Measurements from ENCODE around the gene UBE2D2. TPM values are rescaled to one million over a fixed set of nuclear protein-coding genes. Genes with fewer than 3 reads are reported as not detected.
"Not testable (repeated sequence)": the region's sequence is repeated elsewhere in the genome, so short reads cannot be mapped to it uniquely, and the experiment has no call there.

UBE2D2 gene
- total RNA-seq, 1 donor from 2014 or later, result 155 TPM

DNA sequence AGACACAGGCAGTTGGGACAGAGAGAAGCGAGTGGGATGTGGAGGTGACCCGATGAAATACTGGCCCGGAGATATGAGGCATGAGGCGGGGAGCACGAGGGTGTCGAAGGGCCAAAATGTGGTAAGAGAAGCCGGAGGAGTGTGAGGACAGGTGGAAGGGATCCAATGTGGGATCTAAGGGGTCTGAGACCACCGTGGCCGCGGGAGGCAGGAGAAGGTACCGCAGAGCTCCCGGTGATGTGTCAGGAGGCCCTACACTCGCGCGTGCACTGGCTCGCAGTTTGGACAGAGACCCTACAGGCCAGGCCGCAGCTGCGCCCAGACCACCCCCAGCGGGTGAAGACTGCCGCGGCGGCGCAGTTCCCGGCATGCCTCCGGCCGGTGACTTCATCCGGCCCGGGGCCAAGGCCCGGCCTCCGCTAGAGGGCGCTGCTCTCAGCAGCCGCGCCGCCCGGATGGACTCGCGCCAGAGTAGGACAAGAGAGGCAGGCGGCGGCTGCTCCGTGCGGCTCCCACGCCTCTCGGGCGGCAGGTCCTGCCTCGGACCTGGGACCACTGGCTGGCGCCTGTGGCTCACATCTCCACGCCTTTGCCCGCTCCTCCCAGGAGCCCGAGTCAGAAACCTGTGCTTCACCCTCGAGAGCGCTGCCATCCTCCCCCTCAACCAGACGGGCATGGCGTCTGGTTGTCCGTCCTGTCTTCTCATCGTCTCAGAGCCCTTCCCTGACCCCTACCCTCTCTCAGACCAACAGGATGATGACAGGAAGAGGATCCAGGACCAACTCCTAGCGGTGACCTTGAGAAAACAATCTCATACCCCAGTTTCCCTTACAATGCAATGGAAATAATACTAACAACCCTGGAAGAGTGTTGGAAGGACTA is 43.2 kb upstream of the UBE2D2 start:
- no peaks in the 10 kb centered on the region for H3K9me3 Mint-ChIP-seq (ENCODE audit: low read depth)

DNA sequence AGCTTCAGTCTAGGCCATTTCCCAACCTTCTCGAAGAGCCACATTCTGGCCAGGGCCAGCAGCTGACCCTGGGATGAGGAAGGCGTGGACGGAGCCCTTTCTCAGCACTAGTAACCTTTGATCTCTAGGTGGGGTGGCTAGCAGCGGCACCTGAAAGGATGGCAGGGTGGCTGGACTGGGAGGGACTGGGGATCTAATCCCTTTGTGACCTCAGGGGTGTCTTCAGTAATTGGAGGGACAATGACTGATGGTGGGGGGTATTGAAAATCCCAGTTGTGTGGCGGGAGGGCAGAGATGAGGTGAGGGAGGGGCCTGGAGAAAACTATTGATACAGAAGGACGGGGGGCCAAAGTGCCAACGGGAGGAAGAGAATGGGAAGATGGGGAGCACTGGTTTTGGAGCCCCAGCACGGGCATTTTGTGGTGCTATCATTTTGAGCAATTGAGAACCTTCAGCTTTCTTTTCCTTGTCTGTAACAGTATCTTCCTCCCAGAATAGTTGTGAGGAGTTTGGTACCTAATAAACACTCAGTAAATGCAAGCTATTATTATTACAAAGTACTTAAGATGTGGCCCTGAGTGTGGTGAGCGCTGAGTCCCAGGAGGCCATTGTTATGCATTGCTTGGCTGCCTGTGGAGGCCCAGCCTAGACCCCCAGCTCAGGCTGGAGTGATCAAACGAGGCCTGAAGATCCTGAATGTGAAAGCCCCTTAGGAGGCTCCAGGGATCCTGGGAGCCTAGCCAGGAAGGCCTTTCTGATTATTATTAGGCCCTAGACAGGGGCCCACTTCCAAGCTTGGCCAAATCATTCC is 37.3 kb upstream of the UBE2D2 start:
- Mint-ChIP-seq H3K36me3 (ENCODE audit: insufficient read depth) (no peaks in the 10 kb centered on the region), H3K27ac (no peak overlapping the region)
- DNase-seq (ENCODE audit: low spot score, unreplicated experiment), result no peak

More for the DNA sequence above, 43.2 kb upstream of the UBE2D2 start:
- Mint-ChIP-seq H3K27me3 (no peaks in the 10 kb centered on the region), H3K4me1 (ENCODE audit: low read depth) (peaks cover 2% of the 10 kb centered on the region), H3K4me3 (ENCODE audit: low read depth) (peak overlapping the region; percentile 70), H3K36me3 (ENCODE audit: insufficient read depth) (no peaks in the 10 kb centered on the region), H3K27ac (peak overlapping the region; percentile 89)
- TF ChIP-seq, protein P1, sequence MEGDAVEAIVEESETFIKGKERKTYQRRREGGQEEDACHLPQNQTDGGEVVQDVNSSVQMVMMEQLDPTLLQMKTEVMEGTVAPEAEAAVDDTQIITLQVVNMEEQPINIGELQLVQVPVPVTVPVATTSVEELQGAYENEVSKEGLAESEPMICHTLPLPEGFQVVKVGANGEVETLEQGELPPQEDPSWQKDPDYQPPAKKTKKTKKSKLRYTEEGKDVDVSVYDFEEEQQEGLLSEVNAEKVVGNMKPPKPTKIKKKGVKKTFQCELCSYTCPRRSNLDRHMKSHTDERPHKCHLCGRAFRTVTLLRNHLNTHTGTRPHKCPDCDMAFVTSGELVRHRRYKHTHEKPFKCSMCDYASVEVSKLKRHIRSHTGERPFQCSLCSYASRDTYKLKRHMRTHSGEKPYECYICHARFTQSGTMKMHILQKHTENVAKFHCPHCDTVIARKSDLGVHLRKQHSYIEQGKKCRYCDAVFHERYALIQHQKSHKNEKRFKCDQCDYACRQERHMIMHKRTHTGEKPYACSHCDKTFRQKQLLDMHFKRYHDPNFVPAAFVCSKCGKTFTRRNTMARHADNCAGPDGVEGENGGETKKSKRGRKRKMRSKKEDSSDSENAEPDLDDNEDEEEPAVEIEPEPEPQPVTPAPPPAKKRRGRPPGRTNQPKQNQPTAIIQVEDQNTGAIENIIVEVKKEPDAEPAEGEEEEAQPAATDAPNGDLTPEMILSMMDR (IDR thresholded peaks at IDR 0.05; ENCODE audit: unreplicated experiment), result peak; percentile 98
- peak; percentile 93 for DNase-seq (ENCODE audit: low spot score, unreplicated experiment)

DNA sequence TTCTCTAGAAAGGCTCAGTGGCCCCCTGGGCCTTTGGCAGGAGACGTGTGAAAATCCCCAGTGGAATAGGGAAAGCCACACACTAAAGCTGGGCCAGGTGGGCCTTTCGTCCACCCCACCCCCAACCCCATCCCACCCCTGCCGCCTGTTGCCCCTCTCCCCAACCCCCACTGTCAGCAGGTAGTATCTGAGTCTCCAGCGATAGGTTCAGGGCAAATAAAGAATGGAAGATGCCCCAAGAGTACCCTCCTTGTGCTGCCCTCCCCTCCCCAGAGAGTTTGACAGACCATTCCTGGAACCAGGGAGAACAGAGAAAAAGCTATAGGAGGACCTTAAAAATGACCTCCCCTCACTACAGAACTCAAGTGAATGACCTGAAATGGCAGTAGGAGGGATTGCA is 36.7 kb upstream of the UBE2D2 start:
- peaks cover 12% of the 10 kb centered on the region for H3K27me3 Mint-ChIP-seq
- TF ChIP-seq, protein P1 (IDR thresholded peaks at IDR 0.05; ENCODE audit: unreplicated experiment), result no peak
- no peaks in the 10 kb centered on the region for H3K36me3 Mint-ChIP-seq (ENCODE audit: insufficient read depth)
- DNase-seq (ENCODE audit: low spot score, unreplicated experiment), result no peak
- H3K4me1 Mint-ChIP-seq (ENCODE audit: low read depth), result no peaks in the 10 kb centered on the region
- H3K4me3 Mint-ChIP-seq (ENCODE audit: low read depth), result no peak overlapping the region
- H3K9me3 Mint-ChIP-seq (ENCODE audit: low read depth), result no peaks in the 10 kb centered on the region
- H3K27ac Mint-ChIP-seq, result no peak overlapping the region

More for the DNA sequence above, 37.3 kb upstream of the UBE2D2 start:
- Mint-ChIP-seq H3K4me3 (ENCODE audit: low read depth) (no peak overlapping the region), H3K27me3 (peaks cover 12% of the 10 kb centered on the region), H3K4me1 (ENCODE audit: low read depth) (no peaks in the 10 kb centered on the region), H3K9me3 (ENCODE audit: low read depth) (no peaks in the 10 kb centered on the region)
- TF ChIP-seq, protein P1 (IDR thresholded peaks at IDR 0.05; ENCODE audit: unreplicated experiment), result no peak

DNA sequence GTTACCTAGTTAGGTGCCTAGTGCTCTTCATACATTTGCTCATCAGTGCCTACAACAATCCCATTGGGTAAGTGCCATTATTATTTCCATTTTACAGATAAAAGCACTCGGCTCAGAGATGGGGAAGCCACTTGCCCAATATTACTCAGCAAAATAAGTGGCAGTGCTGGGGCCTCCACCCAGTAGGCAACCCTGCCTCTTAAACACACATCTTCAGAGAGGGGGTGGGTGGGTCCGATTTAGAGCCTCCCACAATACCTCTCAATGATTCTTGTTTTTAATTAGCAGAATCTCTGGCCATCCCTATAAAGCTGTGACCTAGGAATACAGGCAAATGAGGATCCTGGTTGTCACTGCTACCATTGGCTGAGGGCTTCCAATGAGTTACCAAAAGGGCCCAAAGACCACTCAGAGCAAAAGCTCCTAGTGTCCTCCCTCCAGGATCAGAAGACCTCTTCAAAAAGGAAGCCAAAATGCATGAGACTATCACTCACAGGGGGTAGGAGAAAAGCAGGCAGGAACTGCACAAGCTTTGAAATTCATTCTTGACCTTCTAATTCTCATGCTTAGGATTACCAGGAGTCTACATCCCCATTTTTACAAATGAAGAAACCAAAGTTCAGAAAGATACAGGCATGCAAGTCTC is 36.1 kb upstream of the UBE2D2 start:
- TF ChIP-seq, protein P1 (IDR thresholded peaks at IDR 0.05; ENCODE audit: unreplicated experiment), result no peak
- DNase-seq (ENCODE audit: low spot score, unreplicated experiment), result no peak
- H3K36me3 Mint-ChIP-seq (ENCODE audit: insufficient read depth), result no peaks in the 10 kb centered on the region
- no peaks in the 10 kb centered on the region for H3K9me3 Mint-ChIP-seq (ENCODE audit: low read depth)
- no peaks in the 10 kb centered on the region for H3K4me1 Mint-ChIP-seq (ENCODE audit: low read depth)
- no peak overlapping the region for H3K4me3 Mint-ChIP-seq (ENCODE audit: low read depth)
- H3K27ac Mint-ChIP-seq, result no peak overlapping the region
- peaks cover 12% of the 10 kb centered on the region for H3K27me3 Mint-ChIP-seq

DNA sequence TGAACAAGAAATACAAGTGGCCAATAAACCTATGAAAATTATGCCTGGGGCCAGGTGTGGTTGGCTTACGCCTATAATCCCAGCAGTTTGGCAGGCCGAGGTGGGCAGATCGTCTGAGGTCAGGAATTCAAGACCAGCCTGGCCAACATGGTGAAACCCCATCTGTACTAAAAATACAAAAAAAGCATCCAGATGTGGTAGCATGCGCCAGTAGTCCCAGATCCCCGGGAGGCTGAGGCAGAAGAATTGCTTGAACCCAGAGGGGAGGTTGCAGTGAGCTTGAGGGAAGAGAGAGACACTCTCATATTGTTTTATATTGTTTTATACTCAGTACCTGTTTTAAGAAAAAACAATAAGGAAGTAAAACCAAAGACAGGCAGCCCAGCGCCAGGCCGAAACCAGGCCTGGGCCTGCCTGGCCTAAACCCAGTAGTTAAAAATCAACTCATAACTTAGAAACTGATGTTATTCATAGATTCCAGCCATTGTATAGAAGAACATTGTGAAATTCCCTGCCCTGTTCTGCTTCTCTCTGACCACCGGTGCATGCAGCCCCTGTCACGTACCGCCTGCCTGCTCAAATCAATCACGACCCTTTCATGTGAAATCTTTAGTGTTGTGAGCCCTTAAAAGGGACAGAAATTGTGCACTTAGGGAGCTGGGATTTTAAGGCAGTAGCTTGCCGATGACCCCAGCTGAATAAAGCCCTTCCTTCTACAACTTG is 35.4 kb upstream of the UBE2D2 start:
- Mint-ChIP-seq H3K27ac (peak overlapping the region; percentile 51), H3K27me3 (peaks cover 12% of the 10 kb centered on the region)
- not testable (repeated sequence) for H3K9me3 Mint-ChIP-seq (ENCODE audit: low read depth); DNase-seq (ENCODE audit: low spot score, unreplicated experiment); H3K36me3 Mint-ChIP-seq (ENCODE audit: insufficient read depth); H3K4me3 Mint-ChIP-seq (ENCODE audit: low read depth); H3K4me1 Mint-ChIP-seq (ENCODE audit: low read depth)

DNA sequence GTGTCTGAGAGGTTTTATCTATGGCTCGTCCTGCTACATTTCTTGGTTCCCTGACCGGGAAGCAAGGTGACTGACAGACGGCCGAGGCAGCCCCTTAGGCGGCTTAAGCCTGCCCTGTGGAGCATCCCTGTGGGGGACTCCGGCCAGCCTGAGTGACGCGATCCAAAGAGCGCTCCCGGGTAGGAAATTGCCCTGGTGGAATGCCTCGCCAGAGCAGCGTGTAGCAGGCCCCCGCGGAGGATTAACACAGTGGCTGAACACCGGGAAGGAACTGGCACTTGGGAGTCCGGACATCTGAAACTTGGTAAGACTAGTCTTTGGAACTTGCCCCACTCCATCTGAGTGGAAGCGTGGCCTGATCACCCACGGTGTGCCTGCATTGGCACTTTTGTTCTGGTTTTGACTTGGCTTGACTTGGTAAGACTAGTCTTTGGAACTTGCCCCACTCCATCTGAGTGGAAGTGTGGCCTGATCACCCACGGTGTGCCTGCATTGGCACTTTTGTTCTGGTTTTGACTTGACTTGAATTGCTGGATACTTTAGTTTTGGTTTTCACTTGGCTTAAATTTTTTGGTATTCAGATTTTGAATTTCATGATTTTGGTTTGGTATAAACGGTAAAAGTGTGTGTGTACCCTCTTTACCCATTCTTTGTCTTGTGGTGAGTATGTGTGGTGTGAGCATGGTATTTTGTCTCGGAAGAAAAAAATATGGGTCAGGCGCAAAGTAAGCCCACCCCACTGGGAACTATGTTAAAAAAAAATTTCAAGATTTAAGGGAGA is 34.6 kb upstream of the UBE2D2 start:
- H3K4me3 Mint-ChIP-seq (ENCODE audit: low read depth), result not testable (repeated sequence)

DNA sequence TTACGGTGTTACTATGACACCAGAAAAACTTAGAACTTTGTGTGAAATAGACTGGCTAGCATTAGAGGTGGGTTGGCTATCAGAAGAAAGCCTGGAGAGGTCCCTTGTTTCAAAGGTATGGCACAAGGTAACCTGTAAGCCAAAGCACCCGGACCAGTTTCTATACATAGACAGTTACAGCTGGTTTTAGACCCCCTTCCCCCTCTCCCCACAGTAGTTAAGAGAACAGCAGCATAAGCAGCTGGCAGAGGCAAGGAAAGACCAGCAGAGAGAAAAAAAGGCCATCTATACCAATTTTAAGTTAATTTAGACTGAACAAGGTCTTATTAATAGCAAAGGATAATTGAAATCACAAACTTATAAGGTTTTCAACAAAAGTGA is 34.1 kb upstream of the UBE2D2 start:
- DNase-seq (ENCODE audit: low spot score, unreplicated experiment); H3K4me1 Mint-ChIP-seq (ENCODE audit: low read depth); H3K4me3 Mint-ChIP-seq (ENCODE audit: low read depth); H3K27ac Mint-ChIP-seq; H3K9me3 Mint-ChIP-seq (ENCODE audit: low read depth); H3K36me3 Mint-ChIP-seq (ENCODE audit: insufficient read depth): not testable (repeated sequence)
- H3K27me3 Mint-ChIP-seq, result peaks cover 12% of the 10 kb centered on the region

More for the DNA sequence above, 34.6 kb upstream of the UBE2D2 start:
- not testable (repeated sequence) for H3K9me3 Mint-ChIP-seq (ENCODE audit: low read depth); DNase-seq (ENCODE audit: low spot score, unreplicated experiment); H3K27ac Mint-ChIP-seq; H3K36me3 Mint-ChIP-seq (ENCODE audit: insufficient read depth); H3K4me1 Mint-ChIP-seq (ENCODE audit: low read depth)
- H3K27me3 Mint-ChIP-seq, result peaks cover 12% of the 10 kb centered on the region
